H1 (cell line): ENCODE results near the gene TIMM21. TPM values are rescaled to one million over a fixed set of nuclear protein-coding genes. Genes with fewer than 3 reads are reported as not detected.

Experiments used
- ASH2L ChIP-seq: fragments of 200-600, 300-600 bp; sonication (generic); IDR thresholded peaks from one replicate; pipeline ENCODE4 v1.7.1; 2017; ENCODE audit warnings: low read length
- CREB1 ChIP-seq: IDR thresholded peaks from 2 replicates; pipeline ENCODE4 v1.6.1; 2012; ENCODE audit warnings: inconsistent platforms
- KDM5A ChIP-seq: fragments of 200-600 bp; IDR thresholded peaks from 2 replicates; pipeline ENCODE4 v1.7.1; 2012; ENCODE audit warnings: mild to moderate bottlenecking, low read length, inconsistent platforms, mixed read lengths
- TAF1 ChIP-seq: IDR thresholded peaks from 2 replicates; pipeline ENCODE4 v1.6.1; 2011; ENCODE audit warnings: mild to moderate bottlenecking, low read depth, low read length
- polyA plus RNA-seq, 7 experiments: library from polyadenylated mRNA; depleted of rRNA in 3 of 7; stranded (reverse) in 5 of 7; unstranded in 2 of 7; fragments of >200 nt in 5 of 7; fragments of 200-250 nt in 2 of 7; gene quantifications; 1 replicate in 5 of 7; 2 replicates in 1 of 7; 4 replicates in 1 of 7; pipeline versions ENCODE4 v1.2.1 to v1.2.3, GENCODE V29; 2011 to 2013; ENCODE audit warnings: missing spikeins in 2 of 7, mixed read lengths in 2 of 7
- total RNA-seq: library from RNA; stranded (reverse); fragmentation: NEBNext Ultra II Directional; extraction: Animal tissue kit (Norgen Biotek cat#: 25700); gene quantifications from 2 replicates; pipeline ENCODE4 v1.2.1, GENCODE V29; 2021

The TIMM21 gene
- total and polyA plus RNA-seq, 2 of the 8 experiments (the other 6 are each of a cell fraction or from before 2014, with no cell fraction given): 27.9 to 43.8 TPM

GRCh38 chr18:74141667-74142066 is 6.7 kb upstream of the TIMM21 start (continued):
- TF ChIP-seq TAF1 (no peak), KDM5A (no peak), CREB1 (no peak), ASH2L (no peak)
